GM18507 (cell line): ENCODE results near the gene TRERF1.
"Not testable (repeated sequence)": the region's sequence is repeated elsewhere in the genome, so short reads cannot be mapped to it uniquely, and the experiment has no call there.

Source experiments
- DNase-seq: peaks from one replicate; pipeline ENCODE4 v3.0.0; 2011; ENCODE audit warnings: low read depth; ENCODE audit not compliant: insufficient read length; ENCODE audit errors: extremely low spot score
- FAIRE-seq: peaks from 2 replicates; lab custom pipeline; 2011; peaks lifted over from hg19 to GRCh38; lab: Jason Lieb, UNC

Gene TRERF1

DNA sequence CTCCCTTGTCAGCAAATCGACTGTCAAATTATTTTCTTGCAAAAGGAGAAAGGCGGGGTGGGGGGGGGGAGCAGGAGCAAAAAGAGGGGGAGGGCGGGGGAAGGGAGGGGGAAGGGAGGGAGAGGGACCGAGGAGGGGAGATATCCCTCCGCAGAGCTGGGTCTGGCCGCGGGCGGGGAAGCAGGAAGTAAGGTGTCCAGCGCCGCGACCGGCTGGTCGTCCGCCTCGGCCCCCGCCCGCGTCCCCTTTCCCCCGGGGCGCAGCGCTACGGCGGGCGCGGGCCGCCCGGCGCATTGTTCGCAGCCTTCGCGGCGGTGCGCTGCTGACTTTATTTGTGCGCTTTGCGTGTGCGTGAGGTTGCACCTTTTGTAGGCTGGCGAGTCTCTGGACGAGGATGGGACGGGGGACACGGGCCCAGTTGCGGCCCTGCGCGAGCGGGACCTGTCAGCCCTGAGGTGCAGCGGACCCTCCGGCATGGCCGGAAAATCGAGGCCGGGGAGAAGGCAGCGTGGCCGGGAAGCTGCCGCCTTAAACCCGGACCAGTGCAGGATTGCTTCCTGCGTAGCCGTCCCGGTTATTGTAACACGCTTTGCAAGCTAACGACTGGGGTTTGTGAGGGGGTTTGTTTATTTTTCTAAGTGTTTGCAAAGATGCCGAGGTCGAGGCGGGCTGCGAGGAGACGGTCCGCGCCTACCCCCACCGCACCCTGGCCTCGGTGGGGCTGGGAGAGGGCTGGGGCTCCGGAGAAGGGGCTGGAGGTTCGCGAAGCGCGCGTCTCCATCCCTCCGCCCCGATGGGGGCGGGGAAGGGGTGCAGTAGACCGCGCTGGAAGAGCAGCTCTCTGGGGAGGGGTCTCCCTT lies 675 bp upstream of the TRERF1 start:
- DNase-seq (no peak), FAIRE-seq (no peak)

DNA sequence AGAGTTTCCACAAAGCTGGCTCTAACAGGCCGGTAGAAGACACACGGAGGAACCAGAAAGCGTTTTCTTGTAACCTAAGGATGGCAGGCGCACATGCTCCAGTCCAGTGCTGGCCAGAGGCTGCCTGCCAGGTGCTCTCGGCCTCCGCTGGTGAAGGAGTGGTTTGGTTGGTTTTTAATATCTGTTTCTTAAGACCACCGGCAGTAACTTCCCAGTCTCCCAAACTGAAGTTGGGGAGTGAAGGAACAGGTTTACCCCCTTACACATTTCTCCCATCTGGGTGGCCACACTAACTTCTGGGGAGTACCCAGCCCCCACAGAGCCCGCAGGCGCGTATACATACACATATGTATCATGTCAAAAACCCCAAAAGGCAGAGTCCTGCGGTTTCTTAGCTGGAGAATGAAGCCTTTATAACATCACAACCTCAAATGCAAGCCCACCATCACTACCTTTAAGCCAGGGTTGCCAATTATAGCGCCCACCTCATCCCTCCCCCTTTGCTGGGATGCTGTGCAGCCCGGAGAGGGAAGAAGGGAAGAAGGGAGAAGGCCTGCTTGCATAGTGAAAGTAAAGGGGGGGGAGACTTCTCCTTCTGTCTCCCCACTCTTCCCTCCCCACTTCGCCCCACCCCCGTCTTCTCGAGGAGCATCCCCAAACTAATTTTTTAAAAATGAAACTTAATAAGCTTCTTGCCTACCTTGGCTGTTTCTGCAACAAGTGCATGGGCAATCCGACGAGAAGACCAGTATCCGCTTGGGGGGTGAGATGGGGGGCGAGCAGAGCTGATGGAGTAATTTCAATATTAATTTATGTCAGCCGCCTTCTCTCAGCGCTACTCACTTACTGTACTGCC lies 1.0 kb downstream of the TRERF1 start:
- FAIRE-seq (peak; percentile 12), DNase-seq (no peak)

DNA sequence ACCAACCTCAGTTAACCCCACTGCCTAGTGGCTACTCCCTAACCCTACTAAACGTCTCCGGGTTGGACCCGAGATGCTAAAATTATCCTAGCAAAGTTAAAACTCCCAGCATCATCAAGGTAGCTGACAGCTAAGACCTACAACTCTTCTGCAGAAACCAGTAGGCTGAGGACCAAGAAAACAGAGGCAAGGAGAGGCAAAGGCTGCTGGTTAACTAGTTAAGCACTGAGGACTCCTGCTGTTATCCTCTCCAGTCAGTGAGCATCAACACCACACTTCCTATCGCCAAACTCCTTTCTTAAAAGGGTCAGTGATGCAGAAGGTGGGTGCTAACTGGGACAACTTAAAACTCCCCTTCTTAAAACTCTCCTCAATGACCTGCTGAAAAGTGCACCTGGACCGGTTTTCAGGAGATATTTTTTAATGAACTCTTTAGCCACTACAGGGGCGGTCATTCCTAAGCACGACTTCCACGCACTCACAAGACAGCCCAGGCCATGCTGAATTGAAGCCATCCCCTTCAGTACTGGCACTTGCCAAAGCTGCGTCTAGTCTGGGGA lies 1.7 kb downstream of the TRERF1 start:
- FAIRE-seq (no peak), DNase-seq (no peak)

DNA sequence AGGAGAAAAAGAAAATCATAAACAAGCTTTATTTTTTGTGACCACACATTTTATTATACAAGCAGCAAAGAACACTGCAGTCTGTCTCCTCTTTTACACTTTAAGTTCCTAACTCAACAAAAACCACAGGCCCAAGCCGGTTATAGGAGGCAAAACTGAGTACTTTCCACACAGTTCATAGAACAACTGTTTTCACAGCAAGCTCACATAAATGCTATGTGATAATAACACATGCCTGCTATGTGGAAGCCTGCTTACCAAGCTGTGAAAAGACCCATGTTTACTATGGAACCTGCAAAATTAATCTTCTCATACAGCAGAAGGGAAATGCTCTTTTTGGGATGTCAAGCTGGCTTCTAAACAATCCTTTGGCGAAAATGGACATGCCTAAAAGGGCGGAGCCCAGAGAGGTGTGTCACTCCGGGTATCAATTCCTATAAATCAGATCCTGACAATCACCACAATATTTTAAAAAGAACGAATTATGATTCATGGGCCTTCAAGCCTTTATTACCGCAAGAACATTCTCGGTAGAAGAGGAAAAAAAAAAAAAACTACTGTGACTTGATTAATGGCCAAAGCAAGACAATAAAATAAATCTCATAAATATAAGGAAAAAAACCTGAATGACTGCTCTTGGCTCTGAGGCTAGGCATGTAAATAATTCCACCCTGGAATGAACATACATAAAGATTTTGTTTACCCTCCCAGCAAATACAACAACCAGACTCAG lies 2.6 kb downstream of the TRERF1 start:
- DNase-seq = no peak
- no peak for FAIRE-seq

DNA sequence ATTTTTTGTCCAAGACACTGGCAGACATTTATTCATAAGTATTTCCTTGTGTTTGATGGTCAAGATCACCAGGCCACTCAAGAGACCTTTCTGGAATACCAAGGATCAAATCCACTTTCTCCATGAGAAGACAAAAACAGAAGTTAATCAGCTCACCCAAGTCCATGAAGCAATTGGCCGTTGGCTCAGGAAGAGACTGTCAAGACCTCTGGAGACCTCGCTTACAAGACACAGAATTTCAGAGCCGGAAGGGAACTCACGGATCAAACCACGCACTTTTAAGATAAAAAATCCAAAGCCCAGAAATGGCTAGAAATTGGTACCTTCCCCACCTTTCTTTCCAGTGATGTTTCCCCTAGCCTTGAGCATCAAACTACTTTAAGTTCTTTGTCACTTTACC lies 3.3 kb downstream of the TRERF1 start:
- no peak for DNase-seq
- FAIRE-seq = no peak

DNA sequence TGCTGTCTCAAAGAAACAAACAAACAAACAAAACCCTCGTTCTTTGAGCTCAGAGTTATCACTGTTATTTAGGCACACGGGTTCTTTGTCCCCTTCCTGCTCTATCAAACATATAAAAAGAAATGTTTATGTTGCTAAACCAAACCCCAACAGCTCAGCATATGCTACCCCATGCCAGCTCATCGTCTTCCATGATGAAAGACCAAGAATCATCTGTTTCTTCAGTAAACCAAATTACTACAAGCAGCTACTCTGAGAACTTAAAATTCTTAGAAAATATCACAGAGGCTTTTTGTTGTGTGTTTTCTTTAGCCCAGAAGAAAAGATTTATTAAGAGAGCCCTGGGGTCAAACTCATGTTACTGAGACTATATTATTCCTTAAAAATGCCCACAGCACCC lies 4.7 kb downstream of the TRERF1 start:
- DNase-seq (no peak), FAIRE-seq (no peak)

DNA sequence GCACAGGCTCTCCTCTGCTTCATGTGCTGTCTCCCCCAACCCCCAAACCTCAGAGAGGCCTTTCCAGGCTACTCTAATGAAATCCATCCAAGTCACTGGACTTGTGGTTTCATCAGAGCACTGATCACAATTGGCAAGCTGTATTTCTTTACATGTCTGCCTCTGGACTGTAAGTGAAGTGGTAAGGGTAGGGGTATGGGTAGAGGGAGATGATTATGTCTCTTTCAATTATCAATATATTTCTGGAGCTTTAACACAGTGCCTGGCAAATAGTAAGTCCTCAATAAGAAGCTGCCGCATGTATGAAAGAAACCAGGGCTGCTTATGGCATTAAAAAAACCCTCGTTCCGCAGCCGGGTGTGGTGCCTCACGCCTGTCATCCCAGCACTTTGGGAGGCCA lies 5.4 kb downstream of the TRERF1 start:
- FAIRE-seq (no peak), DNase-seq (no peak)

DNA sequence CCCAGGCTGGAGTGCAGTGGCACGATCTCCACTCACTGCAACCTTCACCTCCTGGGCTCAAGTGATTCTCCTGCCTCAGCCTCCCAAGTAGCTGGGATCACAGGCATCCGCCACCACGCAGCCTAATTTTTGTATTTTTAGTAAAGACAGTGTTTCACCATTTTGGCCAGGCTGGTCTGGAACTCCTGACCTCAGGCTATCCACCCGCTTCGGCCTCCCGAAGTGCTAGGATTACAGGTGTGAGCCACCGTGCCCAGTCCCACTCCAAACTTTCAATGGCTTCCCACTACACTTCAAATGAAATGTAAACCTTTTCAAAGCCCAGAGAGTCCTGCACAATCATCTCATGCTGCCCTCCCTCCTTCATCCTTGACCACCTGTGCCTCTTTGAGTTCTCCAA lies 5.8 kb downstream of the TRERF1 start:
- FAIRE-seq, DNase-seq: not testable (repeated sequence)

DNA sequence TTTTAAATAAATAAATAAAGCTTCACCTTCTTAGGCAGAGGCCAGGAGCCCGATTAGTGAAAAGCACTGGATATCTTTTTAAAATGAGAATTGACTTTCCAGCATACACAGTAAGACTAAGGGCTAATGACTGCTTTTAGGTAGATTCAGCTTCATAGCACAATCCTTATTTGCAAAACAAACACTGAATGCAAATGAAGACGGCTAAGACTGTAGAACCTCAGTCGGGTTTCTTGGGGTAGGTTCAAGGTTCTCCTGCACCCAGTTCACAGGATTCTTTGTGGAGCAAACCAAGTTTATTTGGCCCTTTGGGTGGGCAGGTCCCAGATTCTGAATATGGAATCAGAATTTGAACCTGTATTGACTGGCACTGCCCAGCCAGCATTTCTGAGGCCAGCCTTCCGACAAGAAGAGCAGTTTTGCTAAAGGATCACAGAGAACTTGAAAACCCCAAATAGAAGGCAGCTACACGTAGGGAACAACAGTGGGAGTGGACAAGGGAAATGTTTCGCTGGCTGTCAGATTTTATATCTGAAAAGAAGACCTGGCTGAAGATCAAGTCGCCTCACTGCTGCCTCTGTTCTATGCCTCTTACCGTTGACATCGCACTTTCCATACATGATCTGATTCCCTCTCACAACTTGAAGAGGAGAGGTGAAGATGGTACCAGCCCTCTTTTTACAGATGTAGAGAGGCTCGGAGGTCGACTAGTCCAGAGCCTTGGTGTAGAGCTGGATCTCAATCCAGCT lies 8.2 kb downstream of the TRERF1 start:
- FAIRE-seq (no peak), DNase-seq (no peak)

DNA sequence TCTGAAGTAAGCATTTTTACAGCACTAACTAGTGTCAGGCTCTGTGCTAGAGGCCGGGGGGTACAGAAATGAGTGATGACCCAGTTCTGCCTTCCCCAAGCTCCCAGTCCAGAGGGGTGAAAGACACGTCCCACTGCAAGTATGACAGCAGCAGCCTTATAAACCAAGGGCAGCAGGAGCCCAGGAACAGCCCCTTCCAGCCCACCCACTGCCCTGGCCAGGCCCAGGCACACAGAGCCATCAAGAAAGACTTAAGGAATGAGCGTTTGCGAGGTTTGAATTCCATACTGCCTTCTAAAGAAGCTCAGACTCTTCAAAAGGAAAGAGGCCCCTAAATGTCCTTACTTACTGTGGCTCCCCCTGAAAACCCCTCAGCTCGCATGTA lies 10.0 kb downstream of the TRERF1 start:
- no peak for FAIRE-seq

DNA sequence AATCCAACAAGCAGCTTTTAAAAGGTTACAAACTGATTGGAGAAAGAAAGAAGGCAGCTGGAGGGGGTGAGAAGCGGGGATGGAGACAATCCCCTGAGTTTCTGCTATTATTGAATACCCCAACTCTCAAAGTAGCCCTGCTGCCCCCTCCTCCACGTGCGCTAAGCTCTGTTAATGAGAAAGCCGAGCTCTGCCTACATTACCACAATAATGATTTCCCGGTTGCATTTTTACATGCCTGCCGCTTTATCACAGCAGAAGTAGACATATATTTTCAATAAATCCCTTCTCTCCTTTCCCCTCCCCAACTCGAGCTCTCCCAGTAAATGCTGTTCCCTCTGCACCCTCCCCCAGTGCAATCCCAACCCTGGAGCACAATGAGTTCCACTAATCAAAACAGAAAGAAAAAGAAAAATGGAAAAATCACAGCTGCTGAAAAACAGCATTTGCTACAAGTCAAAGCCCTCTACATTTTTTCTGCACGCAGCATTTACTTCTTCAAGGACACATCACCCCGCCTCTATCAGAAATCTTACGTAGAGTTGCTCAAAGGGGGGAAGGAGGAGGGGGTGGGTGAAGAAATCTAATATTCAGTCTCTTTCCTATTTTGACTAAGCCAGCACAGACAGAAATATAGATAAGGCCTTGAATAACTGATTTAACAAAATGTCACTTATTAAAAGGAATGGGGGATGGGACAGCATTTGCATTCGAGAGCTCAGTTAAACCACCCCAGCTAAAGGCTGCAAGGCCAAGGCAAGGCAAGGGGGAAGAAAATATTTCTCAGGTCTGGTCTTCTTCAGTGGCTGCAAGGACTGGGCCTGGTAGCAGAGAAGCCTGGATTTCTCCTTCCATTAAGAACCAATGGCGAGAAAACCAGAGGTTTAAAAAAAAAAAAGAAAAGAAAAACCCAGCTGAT lies 10.7 kb downstream of the TRERF1 start:
- no peak for FAIRE-seq

More for the DNA sequence above, 10.0 kb downstream of the TRERF1 start:
- no peak for DNase-seq

DNA sequence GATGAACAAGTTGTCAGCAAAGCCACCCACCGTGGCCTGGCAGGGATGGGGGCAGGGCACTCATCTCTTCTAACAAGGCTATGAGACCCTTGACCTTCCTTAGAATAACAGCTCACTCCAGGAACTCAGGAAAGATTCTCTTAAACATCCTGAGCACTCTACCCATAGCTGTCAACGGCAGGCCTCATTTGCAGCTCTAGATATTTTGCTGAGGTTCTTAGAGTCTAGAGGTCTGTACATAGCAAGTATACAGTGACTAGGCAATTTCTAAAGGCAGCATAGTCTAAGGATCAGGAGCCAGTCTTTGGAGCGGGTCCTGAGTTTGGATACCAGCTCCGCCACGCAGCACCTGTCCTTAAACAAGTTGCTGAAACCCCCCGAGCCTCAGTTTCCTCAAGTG lies 11.7 kb downstream of the TRERF1 start:
- no peak for FAIRE-seq
- no peak for DNase-seq

More for the DNA sequence above, 10.7 kb downstream of the TRERF1 start:
- no peak for DNase-seq

DNA sequence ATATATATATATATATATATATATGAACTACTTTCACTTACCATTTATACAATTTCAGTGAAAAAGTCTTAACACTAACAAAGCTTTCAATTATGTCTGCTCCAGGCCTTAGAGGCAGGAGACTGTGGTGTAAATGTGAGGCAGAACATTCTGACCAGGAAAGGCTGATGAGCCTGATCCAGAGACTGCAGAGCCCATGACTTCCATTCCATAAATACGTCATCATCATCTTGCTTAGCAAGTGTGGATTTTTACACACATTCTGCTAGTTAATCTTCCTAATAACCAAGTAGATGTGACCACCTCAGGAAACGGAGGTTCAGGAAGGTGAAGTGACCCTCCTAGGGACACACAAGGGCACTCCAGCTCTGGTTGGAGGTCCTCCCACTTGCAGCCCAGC lies 14.9 kb downstream of the TRERF1 start:
- DNase-seq (no peak), FAIRE-seq (no peak)

DNA sequence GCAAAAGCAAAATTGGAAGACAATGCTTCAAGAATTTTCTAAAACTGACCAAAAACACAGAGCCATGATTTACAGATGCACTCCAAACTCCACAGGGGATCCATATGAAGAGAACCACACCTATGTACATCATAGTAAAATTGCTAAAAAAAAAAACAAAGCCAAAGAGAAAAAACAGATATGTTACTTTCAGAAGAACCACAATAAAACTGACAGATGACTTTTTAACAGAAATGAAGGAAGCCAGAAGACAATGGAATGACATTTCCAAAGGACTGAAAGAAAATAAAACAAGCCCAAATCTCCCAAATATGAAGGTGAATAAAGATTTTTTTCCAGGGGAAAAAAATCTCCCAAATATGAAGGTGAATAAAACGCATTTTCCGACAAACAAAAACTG lies 17.5 kb downstream of the TRERF1 start:
- DNase-seq = no peak
- FAIRE-seq = no peak

DNA sequence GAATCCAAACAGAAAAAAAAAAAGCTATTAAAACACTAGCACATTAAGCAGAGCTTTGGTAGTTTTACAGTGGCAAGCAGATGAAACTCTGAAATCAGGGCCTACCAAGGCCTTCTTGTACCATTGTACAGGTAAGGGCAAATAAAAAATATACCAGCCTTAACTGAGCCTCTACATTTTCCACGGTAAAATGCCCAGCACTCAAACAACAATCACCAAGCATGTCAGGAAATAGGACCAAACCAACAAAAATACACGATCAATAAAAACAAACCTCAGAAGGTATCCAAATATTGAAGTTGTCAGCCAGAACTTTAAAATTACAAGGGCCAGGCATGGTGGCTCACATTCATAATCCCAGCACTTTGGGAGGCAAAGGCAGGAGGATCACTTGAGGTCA lies 18.3 kb downstream of the TRERF1 start:
- DNase-seq = no peak
- FAIRE-seq = no peak

DNA sequence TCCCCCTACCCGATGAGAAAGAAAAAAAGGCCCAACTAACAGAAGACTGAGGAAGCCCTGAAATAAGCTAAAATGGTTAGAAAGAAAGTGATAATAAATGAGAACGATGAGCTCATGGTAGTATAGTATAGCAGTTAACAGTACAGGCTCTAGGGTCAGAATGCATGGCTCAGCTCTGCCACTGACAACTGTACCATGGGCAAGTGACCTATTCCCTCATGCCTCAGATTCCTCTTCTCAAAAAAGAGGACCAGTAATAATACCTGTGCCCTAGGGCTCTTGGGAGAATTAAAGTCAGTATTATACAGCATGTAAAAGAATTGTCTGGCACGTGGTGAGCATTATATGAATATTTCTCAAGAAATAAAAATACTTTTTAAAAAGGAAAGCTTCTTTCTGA lies 19.8 kb downstream of the TRERF1 start:
- FAIRE-seq = no peak

DNA sequence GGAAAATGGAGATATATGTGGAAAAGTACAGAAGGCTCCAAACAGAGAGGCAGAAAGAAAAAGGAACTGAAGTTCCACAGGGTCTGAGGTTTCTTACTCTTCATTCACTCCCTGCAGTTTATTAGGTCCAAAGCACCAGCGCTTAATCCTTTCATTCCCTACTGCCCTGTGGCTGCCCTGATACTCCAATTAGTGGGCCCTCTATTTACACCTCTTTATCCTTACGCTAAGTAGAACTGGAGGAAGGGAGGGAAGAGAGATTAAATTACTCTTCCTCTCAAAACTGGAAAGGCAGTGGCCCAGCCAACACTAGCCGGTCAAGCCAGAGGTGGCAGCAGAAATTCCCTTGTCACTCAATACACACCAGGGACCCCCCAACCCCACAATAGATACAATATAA lies 20.4 kb downstream of the TRERF1 start:
- FAIRE-seq (no peak), DNase-seq (no peak)

More for the DNA sequence above, 19.8 kb downstream of the TRERF1 start:
- DNase-seq = no peak

DNA sequence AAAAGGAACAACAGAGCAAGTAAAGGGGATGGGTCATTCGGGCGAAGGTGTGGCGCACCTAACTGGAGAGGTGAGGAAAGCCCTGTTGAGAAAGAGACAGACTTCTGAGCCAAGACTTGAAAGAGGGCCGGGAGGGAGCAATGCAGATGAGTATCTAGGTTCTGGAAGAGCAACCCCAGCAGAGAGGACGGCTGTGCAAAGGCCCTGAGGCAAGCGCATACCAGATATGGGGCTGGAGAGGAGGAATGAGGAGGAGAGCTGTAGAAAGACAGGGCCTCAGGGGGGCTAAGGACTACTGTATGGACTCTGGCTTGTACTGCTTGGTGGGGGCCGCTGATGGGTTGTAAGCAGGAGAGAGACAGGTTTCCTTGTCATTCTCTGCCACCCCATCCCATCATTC lies 21.9 kb downstream of the TRERF1 start:
- FAIRE-seq = no peak

More for the DNA sequence above, 21.9 kb downstream of the TRERF1 start:
- DNase-seq = no peak
